GM18519 (cell line): ENCODE results near the gene NEU4.
"Not testable (repeated sequence)": the region's sequence is repeated elsewhere in the genome, so short reads cannot be mapped to it uniquely, and the experiment has no call there.

Experiments used
- ATAC-seq: cut with Tn5 transposase; IDR thresholded peaks from one replicate; pipeline ENCODE4 v1.9.1; 2021; ENCODE audit warnings: mild to moderate bottlenecking, moderate library complexity; ENCODE audit not compliant: unreplicated experiment, low FRiP score

The NEU4 gene

DNA sequence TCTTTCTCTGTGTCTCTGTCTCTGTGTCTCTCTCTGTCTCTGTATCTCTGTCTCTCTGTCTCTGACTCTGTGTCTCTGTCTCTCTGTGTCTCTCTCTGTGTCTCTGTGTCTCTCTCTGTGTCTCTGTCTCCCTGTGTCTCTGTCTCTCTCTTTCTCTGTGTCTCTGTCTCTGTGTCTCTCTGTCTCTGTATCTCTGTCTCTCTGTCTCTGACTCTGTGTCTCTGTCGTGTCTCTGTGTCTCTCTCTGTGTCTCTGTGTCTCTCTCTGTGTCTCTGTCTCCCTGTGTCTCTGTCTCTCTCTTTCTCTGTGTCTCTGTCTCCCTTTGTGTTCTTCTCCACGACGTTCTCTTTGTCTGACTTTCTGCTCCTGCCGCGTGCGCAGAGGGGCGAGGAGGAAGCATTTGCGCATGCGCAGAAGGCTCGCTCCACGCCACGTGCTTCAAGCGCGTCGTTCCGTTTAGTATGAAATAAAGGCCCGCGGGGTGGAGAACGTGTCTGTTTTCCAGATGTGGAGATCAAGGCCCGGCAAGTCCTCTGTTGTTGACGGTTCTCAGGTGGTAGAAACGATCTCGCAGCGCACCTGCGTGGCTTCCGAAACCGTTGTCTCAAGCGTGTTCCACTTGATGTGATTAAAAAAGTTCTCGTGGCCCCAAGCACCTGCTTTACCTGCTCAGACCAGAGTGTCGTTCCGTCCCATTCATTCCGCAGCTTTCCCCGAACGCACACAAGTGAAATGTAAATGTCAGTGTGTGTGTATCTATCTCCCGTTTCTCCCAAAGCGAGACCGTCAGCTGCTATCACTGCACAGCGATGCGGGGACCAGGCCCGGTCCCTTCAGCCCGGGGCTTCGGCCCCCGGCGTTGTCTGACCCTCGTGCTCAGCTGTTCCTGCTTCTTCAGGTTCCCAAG lies 14.8 kb downstream of the NEU4 start:
- ATAC-seq: not testable (repeated sequence)

DNA sequence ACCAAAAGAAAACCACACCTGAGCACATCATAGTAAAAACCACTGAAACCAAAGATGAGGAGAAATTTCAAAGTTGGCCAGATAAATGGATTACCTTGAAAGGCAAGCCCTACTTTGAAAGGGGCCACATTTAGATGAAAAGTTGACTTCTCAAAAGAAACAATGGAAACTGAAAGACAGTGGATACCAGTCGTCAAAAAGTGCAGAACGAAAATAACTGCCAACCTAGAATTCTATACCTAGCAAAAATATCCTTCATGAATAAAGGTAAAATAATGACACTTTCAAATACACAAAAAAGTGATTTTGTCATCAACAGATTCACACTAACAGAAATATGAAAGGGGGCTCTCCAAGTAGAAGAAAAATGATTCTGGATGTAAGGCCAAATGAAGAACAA lies 18.4 kb downstream of the NEU4 start:
- ATAC-seq: no peak

DNA sequence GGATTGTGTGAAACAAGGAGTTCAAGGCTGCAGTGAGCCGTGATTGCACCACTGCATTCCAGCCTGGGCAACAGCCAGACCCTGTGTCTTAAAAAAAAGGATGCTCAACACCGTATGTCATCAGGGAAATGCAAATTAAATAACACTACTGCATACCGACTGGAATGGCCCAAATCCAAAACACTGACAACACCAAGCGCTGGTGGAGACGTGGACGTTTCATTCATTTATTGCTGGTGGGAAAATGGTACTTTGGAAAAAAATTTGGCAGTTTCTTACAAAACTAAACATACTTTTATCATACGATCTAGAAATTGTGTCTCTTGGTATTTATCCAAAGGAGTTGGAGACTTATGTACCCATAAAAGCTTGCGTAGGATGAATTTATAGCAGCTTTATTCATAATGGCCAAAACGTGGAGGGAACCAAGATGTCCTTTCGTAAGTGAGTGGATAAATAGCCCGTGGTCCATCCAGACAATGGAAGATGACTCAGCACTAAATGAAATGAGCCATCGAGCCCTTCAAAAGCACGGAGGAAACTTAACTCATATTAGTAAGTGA lies 24.2 kb downstream of the NEU4 start:
- no peak for ATAC-seq

- not testable (repeated sequence) for ATAC-seq
Observed at GRCh38 chr2:241833756-241834526, 24.9 kb downstream of the NEU4 start.

DNA sequence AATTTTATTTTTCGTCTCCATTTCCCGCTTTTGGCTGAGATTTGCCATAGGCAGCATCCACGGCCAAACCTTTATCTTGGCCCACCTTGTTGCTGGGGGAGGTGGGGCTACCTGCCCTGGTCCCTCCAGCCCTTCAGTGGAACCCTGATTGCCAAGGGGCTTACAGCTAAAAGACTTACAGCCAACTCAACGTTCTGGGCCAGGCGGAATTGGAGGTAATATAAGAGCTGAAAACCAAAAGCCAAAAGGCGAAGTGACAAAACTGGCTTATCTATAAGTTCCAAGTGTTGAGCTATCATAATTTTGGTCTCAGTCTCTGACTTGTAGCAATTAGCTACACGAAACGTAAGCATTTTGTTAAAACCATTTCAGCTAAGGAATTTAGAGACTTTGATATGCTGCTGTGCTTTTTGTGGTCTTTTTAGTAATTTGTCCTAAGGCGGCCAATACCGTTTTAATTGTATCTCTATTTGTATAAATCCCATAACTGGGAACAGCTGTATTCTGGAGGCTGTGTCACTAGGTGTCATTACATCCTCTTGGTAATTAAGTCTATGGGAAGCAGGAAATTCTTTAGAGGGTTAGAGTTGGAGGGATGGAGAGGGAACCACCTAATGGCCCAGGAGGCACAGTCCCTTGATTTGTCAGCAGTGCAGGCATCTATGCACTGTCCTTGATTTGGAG lies 25.7 kb downstream of the NEU4 start:
- no peak for ATAC-seq

GRCh38 chr2:241835611-241836010 lies 26.6 kb downstream of the NEU4 start:
- ATAC-seq: no peak

DNA sequence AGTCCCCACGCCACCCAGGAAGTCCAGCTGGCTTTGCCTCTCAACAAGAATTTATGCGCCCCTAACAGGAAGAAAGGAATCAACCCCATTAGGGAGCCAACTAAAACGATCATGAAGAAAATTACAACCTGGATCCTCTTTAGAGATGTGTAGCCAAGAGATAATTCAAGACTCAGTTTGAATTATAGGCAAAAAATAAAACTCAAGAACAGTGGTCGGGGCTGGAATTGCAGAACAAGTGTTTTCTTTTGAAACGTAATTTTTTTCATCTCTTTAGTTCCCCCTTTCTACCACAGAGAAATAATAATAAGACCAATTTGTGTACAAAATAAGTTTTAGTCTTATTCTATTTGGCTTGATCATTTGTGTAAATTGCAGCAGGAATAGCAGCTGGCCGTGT lies 27.3 kb downstream of the NEU4 start:
- no peak for ATAC-seq

- ATAC-seq: no peak
Observed at GRCh38 chr2:241837197-241837965, 28.4 kb downstream of the NEU4 start.

DNA sequence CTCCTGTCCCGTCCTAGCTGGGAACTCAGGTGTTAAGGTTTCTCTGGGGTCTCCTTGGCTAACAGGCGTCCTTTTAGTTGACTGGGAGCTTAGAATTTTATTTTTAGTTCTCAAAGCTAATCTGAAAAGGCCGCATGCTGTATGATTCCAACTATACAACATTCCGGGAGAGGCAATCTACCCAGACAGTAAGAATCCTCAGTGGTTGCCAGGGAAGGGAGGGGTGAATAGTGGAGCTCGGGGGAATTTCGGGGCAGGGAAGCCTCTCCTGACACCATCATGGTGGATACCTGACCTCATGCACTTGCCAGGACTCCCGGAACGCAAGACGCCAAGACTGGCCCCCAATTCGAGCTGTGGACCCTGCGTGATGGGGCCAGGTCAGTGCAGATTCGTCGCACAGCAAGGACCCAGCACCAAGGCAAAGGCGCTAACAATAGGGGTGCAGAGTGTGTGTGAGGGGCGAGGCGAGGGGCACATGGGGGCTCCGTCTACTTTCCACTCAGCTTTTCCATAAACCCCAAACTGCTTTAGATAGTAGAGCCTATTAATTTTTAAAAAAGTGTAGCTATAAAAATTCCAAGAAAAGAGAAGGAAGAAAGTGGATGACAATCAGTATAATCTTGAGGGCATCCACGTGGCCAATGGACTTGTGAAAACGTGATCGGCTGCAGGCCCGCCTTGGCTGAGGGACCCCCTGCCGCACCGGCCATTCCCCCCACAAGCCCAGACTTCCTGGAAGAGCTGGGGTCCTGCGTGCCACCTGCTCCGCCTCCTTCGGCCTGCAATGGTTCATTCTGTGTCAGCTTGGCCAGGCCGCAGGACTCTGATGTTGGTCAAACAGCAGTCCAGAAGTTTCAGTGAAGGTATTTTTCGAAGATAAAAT lies 32.4 kb downstream of the NEU4 start:
- ATAC-seq: no peak

DNA sequence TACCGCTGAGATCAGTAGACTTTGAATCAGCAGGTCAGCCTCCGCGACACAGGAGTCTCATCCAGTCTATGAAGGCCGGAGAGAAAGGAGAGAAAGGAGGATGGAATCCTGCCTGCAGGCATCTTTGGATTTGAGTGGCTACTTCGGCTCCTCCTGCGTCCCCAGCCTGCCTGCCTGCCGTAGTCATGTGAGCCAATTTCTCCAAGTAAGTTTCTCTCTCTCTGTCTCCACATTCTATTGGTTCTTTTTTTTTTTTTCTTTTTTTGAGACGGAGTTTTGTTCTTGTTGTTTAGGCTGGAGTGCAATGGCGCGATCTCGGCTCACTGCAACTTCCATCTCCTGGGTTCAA lies 33.0 kb downstream of the NEU4 start:
- no peak for ATAC-seq

DNA sequence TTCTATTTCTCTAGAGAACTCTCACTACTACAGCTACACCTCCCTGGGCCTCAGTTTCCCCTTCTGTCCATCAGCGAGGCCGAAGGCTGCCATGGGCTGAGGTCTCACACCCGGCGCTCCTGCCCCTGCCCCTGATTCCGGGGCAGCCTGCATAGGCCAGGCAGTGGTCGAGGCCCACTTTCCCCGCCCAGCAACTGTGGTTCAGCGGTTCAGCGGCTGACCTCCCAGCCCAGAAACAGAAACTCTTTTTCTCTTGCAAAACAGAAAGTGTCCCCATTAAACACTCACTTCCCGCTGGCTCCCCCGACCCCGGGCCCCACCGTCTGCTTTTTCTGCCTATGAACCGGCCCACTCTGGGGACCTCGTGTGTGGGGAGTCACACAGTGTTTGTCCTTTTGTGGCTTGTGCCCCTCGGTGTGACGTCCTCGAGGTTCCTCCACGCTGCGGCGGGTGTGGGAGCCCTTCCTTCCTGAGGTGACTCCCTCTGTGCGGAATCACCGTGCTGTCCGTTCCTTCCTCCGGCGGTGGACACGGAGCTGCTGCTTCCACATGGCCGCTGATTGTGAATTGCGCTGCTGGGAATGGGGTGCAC lies 33.7 kb downstream of the NEU4 start:
- no peak for ATAC-seq

DNA sequence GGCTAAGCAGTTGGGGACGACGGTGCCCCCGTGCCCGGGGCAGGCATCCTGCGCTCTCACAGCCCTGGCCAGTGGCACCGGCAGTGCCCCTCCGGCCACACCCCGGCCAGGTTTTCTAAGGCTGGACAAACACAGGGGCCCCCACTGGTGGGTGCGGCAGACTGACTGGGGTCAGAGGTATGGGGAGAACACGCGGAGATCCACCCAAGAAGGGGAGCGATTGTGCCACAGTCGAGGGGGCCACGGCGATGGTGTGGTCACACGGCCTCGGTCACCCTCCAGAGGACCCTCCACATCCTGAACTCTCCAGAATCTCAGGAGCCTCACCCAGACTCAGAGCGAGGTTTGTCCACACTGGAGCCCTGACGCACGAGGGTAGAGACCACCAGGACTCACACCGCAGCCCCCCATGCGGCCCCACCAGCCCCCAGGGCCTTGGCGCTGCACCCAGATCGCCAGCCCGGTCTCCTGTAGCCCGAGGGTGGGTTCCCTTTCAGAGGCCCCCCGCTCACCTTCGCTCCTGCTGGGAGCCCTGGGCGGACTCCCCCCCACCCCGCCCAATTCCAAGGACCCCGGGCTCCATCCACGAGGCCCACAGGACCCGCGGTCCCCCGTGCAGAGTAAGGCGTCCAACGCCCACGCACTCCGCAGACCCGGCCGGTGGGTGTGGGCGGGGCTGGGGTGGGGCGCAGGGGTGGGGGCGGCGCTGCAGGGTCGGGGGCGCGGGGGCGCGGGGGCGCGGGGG lies 34.5 kb downstream of the NEU4 start:
- ATAC-seq: no peak

DNA sequence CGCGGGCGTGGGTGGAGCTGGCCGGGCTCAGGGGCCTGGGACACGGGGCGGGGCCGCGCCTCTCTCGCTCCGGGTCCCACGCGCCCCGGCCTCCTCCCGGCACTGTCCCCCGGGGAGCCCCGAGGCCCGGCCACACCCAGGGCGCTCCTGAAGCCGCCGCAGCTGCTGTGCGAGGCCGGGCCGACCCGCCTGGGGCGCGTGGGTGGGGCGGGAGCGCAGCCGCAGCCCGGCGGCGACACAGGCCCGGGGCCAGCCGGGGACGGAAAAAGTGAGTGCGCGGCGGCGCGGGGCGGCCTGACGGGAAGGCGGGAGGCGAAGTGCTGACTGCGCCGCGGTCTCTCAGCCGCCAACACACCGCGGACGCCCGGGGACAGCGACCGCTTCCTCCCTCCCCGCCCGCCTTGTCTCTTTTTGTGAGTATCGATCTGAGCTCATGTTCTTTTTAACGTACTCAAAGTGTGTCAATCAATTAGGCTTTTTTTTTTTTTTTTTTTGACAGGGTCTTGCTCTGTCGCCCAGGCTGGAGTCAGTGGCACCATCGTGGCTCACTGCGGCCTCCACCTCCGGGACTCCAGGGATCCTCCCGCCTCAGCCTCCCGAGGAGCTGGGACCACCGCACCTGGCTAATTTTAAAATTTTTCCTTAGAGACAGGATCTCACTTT lies 35.2 kb downstream of the NEU4 start:
- no peak for ATAC-seq

- ATAC-seq: no peak
Observed at GRCh38 chr2:241844831-241845578, 36.0 kb downstream of the NEU4 start.

DNA sequence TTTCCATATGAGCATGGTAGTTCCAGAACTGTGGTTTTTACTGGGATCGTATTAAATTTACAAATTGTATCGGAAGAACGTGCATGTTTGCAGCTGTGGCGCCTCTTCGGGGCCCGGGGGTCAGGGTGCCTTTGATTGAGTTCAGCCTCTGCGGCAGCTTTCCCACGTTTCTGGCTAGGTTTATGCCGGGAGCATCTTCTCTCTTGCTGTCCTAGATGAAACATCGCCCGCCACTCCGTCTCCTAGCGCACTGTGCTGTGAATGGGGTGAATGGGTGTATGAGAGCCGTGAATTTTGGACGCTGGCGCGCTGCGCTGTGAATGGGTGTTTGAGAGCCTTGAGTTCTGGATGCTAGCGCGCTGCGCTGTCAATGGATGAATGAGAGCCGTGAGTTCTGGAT lies 37.4 kb downstream of the NEU4 start:
- ATAC-seq: no peak

- ATAC-seq: no peak
Observed at GRCh38 chr2:241848761-241849615, 40.0 kb downstream of the NEU4 start.
